Liver (tissue), 3 donors: ENCODE results near the gene SKAP2.

Experiments
- EGR1 ChIP-seq, 2 donors: IDR thresholded peaks; 2 replicates each; pipeline ENCODE4 v1.6.1; 2016 to 2018; ENCODE audit warnings: antibody characterized with exemption in 2 of 2, low read depth in 2 of 2
- FOXA1 ChIP-seq: IDR thresholded peaks from 2 replicates; pipeline ENCODE4 v1.6.1; 2016; ENCODE audit warnings: antibody characterized with exemption
- JUND ChIP-seq, 2 donors: IDR thresholded peaks; 2 replicates each; pipeline ENCODE4 v1.6.1; 2016; ENCODE audit warnings: antibody characterized with exemption in 2 of 2
- RAD21 ChIP-seq, 2 donors: IDR thresholded peaks; 2 replicates each; pipeline ENCODE4 v1.6.1; 2016; ENCODE audit warnings: antibody characterized with exemption in 2 of 2, mild to moderate bottlenecking in 2 of 2
- RXRA ChIP-seq, 2 donors: IDR thresholded peaks; 2 replicates each; pipeline ENCODE4 v1.6.1; 2017 to 2018; ENCODE audit warnings: antibody characterized with exemption in 2 of 2, mild to moderate bottlenecking in 1 of 2
- SP1 ChIP-seq: IDR thresholded peaks from 2 replicates; pipeline ENCODE4 v1.6.1; 2018; ENCODE audit warnings: antibody characterized with exemption, mild to moderate bottlenecking
- TAF1 ChIP-seq: conservative IDR thresholded peaks from 2 replicates; pipeline ENCODE4 v1.6.1; 2016; ENCODE audit warnings: antibody characterized with exemption, mild to moderate bottlenecking
- YY1 ChIP-seq: IDR thresholded peaks from 2 replicates; pipeline ENCODE4 v1.6.1; 2016; ENCODE audit warnings: antibody characterized with exemption, mild to moderate bottlenecking
- TF ChIP-seq, protein P1 (sequence below): fragments of 150-350 bp; IDR thresholded peaks from 2 replicates; pipeline ENCODE4 v1.5.1; 2017; ENCODE audit warnings: improper control_type of control experiment, low read depth, low read length; ENCODE audit not compliant: missing input control
- TF ChIP-seq, protein P2 (sequence below): IDR thresholded peaks from 2 replicates; pipeline ENCODE4 v1.6.1; 2016; ENCODE audit warnings: antibody characterized with exemption
- TF ChIP-seq, protein P3 (sequence below): IDR thresholded peaks from 2 replicates; pipeline ENCODE4 v1.6.1; 2016; ENCODE audit warnings: antibody characterized with exemption, mild to moderate bottlenecking
- TF ChIP-seq, protein P4 (sequence below): IDR thresholded peaks from 2 replicates; pipeline ENCODE4 v1.6.1; 2016; ENCODE audit warnings: antibody characterized with exemption
- TF ChIP-seq, protein P5 (sequence below): IDR thresholded peaks from 2 replicates; pipeline ENCODE4 v1.6.1; 2016; ENCODE audit warnings: antibody characterized with exemption
- donor health status: healthy.
- donor health status: healthy.

DNA sequence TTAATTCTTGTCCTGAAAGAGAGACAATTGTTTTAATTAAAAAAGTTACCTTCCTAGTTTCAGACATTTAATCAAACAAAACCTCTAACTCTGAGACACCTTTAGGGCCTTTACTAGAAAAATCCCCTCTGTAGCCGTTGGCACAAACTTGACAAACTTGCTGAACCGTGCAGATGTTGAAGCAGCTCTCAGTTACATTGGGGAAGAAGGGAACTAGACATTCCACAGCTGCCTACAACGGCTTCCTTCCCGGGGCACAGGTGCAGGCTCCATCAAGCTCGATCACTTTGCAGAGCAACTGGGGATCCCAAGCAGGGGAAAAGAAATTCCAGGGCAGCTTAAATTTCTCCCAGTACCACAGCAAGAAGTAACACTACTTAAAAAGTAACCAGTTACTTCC, 141.3 kb downstream of the SKAP2 start:
- TF ChIP-seq, protein P1, sequence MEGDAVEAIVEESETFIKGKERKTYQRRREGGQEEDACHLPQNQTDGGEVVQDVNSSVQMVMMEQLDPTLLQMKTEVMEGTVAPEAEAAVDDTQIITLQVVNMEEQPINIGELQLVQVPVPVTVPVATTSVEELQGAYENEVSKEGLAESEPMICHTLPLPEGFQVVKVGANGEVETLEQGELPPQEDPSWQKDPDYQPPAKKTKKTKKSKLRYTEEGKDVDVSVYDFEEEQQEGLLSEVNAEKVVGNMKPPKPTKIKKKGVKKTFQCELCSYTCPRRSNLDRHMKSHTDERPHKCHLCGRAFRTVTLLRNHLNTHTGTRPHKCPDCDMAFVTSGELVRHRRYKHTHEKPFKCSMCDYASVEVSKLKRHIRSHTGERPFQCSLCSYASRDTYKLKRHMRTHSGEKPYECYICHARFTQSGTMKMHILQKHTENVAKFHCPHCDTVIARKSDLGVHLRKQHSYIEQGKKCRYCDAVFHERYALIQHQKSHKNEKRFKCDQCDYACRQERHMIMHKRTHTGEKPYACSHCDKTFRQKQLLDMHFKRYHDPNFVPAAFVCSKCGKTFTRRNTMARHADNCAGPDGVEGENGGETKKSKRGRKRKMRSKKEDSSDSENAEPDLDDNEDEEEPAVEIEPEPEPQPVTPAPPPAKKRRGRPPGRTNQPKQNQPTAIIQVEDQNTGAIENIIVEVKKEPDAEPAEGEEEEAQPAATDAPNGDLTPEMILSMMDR = no peak
- TF ChIP-seq, protein P2, sequence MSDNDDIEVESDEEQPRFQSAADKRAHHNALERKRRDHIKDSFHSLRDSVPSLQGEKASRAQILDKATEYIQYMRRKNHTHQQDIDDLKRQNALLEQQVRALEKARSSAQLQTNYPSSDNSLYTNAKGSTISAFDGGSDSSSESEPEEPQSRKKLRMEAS = no peak
- TF ChIP-seq, protein P3, sequence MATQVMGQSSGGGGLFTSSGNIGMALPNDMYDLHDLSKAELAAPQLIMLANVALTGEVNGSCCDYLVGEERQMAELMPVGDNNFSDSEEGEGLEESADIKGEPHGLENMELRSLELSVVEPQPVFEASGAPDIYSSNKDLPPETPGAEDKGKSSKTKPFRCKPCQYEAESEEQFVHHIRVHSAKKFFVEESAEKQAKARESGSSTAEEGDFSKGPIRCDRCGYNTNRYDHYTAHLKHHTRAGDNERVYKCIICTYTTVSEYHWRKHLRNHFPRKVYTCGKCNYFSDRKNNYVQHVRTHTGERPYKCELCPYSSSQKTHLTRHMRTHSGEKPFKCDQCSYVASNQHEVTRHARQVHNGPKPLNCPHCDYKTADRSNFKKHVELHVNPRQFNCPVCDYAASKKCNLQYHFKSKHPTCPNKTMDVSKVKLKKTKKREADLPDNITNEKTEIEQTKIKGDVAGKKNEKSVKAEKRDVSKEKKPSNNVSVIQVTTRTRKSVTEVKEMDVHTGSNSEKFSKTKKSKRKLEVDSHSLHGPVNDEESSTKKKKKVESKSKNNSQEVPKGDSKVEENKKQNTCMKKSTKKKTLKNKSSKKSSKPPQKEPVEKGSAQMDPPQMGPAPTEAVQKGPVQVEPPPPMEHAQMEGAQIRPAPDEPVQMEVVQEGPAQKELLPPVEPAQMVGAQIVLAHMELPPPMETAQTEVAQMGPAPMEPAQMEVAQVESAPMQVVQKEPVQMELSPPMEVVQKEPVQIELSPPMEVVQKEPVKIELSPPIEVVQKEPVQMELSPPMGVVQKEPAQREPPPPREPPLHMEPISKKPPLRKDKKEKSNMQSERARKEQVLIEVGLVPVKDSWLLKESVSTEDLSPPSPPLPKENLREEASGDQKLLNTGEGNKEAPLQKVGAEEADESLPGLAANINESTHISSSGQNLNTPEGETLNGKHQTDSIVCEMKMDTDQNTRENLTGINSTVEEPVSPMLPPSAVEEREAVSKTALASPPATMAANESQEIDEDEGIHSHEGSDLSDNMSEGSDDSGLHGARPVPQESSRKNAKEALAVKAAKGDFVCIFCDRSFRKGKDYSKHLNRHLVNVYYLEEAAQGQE = no peak
- TF ChIP-seq FOXA1 (no peak), YY1 (no peak), SP1 (no peak), TAF1 (no peak), JUND (IDR thresholded peaks at IDR 0.05) (no peak), RAD21 (IDR thresholded peaks at IDR 0.05) (no peak), RXRA (IDR thresholded peaks at IDR 0.05) (no peak), EGR1 (IDR thresholded peaks at IDR 0.05; ENCODE audit: low read depth in 2 of 2) (no peak)
- TF ChIP-seq, protein P4, sequence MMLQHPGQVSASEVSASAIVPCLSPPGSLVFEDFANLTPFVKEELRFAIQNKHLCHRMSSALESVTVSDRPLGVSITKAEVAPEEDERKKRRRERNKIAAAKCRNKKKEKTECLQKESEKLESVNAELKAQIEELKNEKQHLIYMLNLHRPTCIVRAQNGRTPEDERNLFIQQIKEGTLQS = no peak
- TF ChIP-seq, protein P5, sequence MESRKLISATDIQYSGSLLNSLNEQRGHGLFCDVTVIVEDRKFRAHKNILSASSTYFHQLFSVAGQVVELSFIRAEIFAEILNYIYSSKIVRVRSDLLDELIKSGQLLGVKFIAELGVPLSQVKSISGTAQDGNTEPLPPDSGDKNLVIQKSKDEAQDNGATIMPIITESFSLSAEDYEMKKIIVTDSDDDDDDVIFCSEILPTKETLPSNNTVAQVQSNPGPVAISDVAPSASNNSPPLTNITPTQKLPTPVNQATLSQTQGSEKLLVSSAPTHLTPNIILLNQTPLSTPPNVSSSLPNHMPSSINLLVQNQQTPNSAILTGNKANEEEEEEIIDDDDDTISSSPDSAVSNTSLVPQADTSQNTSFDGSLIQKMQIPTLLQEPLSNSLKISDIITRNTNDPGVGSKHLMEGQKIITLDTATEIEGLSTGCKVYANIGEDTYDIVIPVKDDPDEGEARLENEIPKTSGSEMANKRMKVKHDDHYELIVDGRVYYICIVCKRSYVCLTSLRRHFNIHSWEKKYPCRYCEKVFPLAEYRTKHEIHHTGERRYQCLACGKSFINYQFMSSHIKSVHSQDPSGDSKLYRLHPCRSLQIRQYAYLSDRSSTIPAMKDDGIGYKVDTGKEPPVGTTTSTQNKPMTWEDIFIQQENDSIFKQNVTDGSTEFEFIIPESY = no peak
